GM12878 (cell line): ENCODE measurements around the gene MLPH. TPM values are rescaled to one million over a fixed set of nuclear protein-coding genes. Genes with fewer than 3 reads are reported as not detected.

Experiments used
- ATAC-seq: fragments of 200-7000 bp; cut with Tn5 transposase; 3 replicates; pipeline ENCODE4 v1.9.1; 2020; ENCODE audit warnings: mild to moderate bottlenecking, moderate library complexity
- BruUV-seq: library from RNA; stranded (reverse); fragments of 400-500 nt; replicated peaks from 2 replicates; lab custom pipeline; 2021; lab: Mats Ljungman, UMichigan
- CTCF ChIA-PET: fragments of 300-600 bp; sonication (Branson Sonifier 250); formaldehyde crosslinking; extraction: SDS; loops from one replicate; lab custom pipeline; 2021; ENCODE audit warnings: inconsistent platforms; lab: Yijun Ruan, JAX
- POLR2A ChIA-PET: fragments of 350-600 bp; formaldehyde crosslinking; extraction: SDS; loops from one replicate; lab custom pipeline; 2021; ENCODE audit warnings: inconsistent platforms; lab: Charles Lee
- RAD21 ChIA-PET: fragments of 300-600 bp; sonication (Branson Sonifier 250); formaldehyde crosslinking; loops from one replicate; lab custom pipeline; 2023; ENCODE audit warnings: antibody characterized with exemption; ENCODE audit not compliant: unreplicated experiment; lab: Charles Lee
- SMC1A ChIA-PET: fragments of 300-600 bp; sonication (Branson Sonifier 250); formaldehyde crosslinking; loops from one replicate; lab custom pipeline; 2023; ENCODE audit not compliant: unreplicated experiment, uncharacterized antibody; lab: Charles Lee
- DNase-seq: peaks from one replicate; pipeline ENCODE4 v3.0.0-alpha.2; 2011; ENCODE audit warnings: low read depth, low spot score
- FAIRE-seq: peaks from 3 replicates; lab custom pipeline; 2011; peaks lifted over from hg19 to GRCh38; lab: Jason Lieb, UNC
- H2AFZ ChIP-seq: 2 replicates; pipeline ENCODE4 v1.6.0; 2011; ENCODE audit warnings: low read depth, low read length, control low read depth; ENCODE audit not compliant: control insufficient read depth
- H3K27ac ChIP-seq: 2 replicates; pipeline ENCODE4 v1.5.1; 2011; ENCODE audit warnings: control low read depth; ENCODE audit not compliant: control insufficient read depth, insufficient read depth
- H3K27me3 ChIP-seq, 2 experiments: replicated peaks in 1 of 2; 2 replicates each; pipeline versions ENCODE4 v1.6.0 to v1.6.1; 2011; ENCODE audit warnings: low read length in 1 of 2; ENCODE audit not compliant: control insufficient read depth in 2 of 2, insufficient read depth in 2 of 2
- H3K36me3 ChIP-seq, 2 experiments: 2 replicates each; pipeline ENCODE4 v1.5.1; 2011; ENCODE audit warnings: low read length in 1 of 2; ENCODE audit not compliant: control insufficient read depth in 2 of 2, insufficient read depth in 2 of 2
- H3K4me1 ChIP-seq: 2 replicates; pipeline ENCODE4 v1.6.1; 2011; ENCODE audit warnings: mild to moderate bottlenecking, low read length, moderate library complexity, mixed read lengths; ENCODE audit not compliant: control insufficient read depth, insufficient read depth
- H3K4me2 ChIP-seq: 2 replicates; pipeline ENCODE4 v1.6.0; 2011; ENCODE audit warnings: control low read depth; ENCODE audit not compliant: control insufficient read depth, insufficient read depth
- H3K4me3 ChIP-seq: fragments of 200-600 bp; sonication (generic); 2 replicates; pipeline ENCODE4 v1.5.1; 2016
- H3K79me2 ChIP-seq: 2 replicates; pipeline ENCODE4 v1.6.0; 2011; ENCODE audit warnings: low read length; ENCODE audit not compliant: control insufficient read depth, insufficient read depth
- H3K9ac ChIP-seq: 2 replicates; pipeline ENCODE4 v1.8.0; 2011; ENCODE audit warnings: low read length, control low read depth, mixed read lengths; ENCODE audit not compliant: control insufficient read depth, insufficient read depth
- H3K9me3 ChIP-seq: replicated peaks from 3 replicates; pipeline ENCODE4 v1.5.1; 2011; ENCODE audit warnings: mild to moderate bottlenecking, low read length; ENCODE audit not compliant: control insufficient read depth, insufficient read depth
- H4K20me1 ChIP-seq: 2 replicates; pipeline ENCODE4 v1.6.0; 2011; ENCODE audit not compliant: control insufficient read depth, insufficient read depth
- BCL11A ChIP-seq: IDR thresholded peaks from 2 replicates; pipeline ENCODE4 v1.6.1; 2011; ENCODE audit warnings: low read depth, low read length
- FOS ChIP-seq: IDR thresholded peaks from 3 replicates; pipeline ENCODE4 v1.6.1; 2011; ENCODE audit warnings: borderline replicate concordance; ENCODE audit not compliant: insufficient read length; ENCODE audit errors: extremely low read depth
- KLF5 ChIP-seq: fragments of 450-650 bp; IDR thresholded peaks from 2 replicates; pipeline ENCODE4 v1.6.1; 2014; ENCODE audit warnings: mild to moderate bottlenecking; ENCODE audit not compliant: partially characterized antibody
- NBN ChIP-seq: fragments of 450-650 bp; IDR thresholded peaks from 2 replicates; pipeline ENCODE4 v1.6.1; 2016
- NR2C2 ChIP-seq: IDR thresholded peaks from 2 replicates; pipeline ENCODE4 v1.6.1; 2011; ENCODE audit warnings: borderline replicate concordance, low read depth; ENCODE audit not compliant: control insufficient read depth, insufficient read length
- NRF1 ChIP-seq: conservative IDR thresholded peaks from 2 replicates; pipeline ENCODE4 v1.6.1; 2011; ENCODE audit warnings: mild to moderate bottlenecking, low read depth, low read length, improper control_type of control experiment
- RFX5 ChIP-seq: IDR thresholded peaks from 2 replicates; pipeline ENCODE4 v1.6.1; 2011; ENCODE audit warnings: low read depth, low read length, improper control_type of control experiment
- ZNF217 ChIP-seq: fragments of 450-650 bp; IDR thresholded peaks from 2 replicates; pipeline ENCODE4 v1.6.1; 2017; ENCODE audit warnings: antibody characterized with exemption, mild to moderate bottlenecking
- ZSCAN29 ChIP-seq: fragments of 450-650 bp; IDR thresholded peaks from 2 replicates; pipeline ENCODE4 v1.6.1; 2017; ENCODE audit warnings: mild to moderate bottlenecking, moderate library complexity
- WGBS: methylation state at CpG from one replicate; pipeline ENCODE4 v1.1.6; 2016; ENCODE audit warnings: low lambda C conversion rate; ENCODE audit not compliant: insufficient replicate concordance, insufficient coverage; ENCODE audit errors: missing lambda C conversion rate; 5-methylcytosine and 5-hydroxymethylcytosine counted together
- in situ Hi-C: fragments of 300-500 bp; cut with MboI; formaldehyde crosslinking; loops from 9 replicates; pipeline ENCODE4 v1.14.3; 2018; ENCODE audit warnings: mixed read lengths
- intact Hi-C: fragments of 100-400 bp; cut with micrococcal nuclease; formaldehyde crosslinking; loops from one replicate; pipeline ENCODE4 v1.14.2; 2022; ENCODE audit not compliant: unreplicated experiment
- polyA plus RNA-seq, 11 experiments: library from polyadenylated mRNA; depleted of rRNA in 4 of 11; unstranded in 6 of 11; stranded (reverse) in 5 of 11; fragments of >200 nt; fragmentation: Nextera tagmentation in 4 of 11; fragmentation: Illumina TruSeq in 1 of 11; extraction: Ambion mirVana in 4 of 11; extraction: Trizol in 1 of 11; gene quantifications; 1 replicate in 1 of 11; 2 replicates in 10 of 11; pipeline versions ENCODE4 v1.2.1 to v1.2.3, GENCODE V29; 2011 to 2016; ENCODE audit warnings: inconsistent platforms in 2 of 11, missing spikeins in 2 of 11, low read depth in 1 of 11
- total RNA-seq, 4 experiments: library from RNA; depleted of rRNA in 3 of 4; stranded (reverse); fragments of >200 nt in 3 of 4; fragmentation: Illumina TruSeq in 1 of 4; extraction: Trizol in 1 of 4; gene quantifications; 2 replicates each; pipeline versions ENCODE4 v1.2.1 to v1.2.3, GENCODE V29; 2013 to 2021
- TF ChIP-seq, protein P1 (sequence below): fragments of 450-650 bp; IDR thresholded peaks from 2 replicates; pipeline ENCODE4 v1.6.1; 2014; ENCODE audit warnings: mild to moderate bottlenecking

Gene MLPH
- total and polyA plus RNA-seq, 10 of the 15 experiments (the other 5 are each of a cell fraction or from before 2014, with no cell fraction given), result 0.16 to 0.85 TPM; not detected in 8

DNA sequence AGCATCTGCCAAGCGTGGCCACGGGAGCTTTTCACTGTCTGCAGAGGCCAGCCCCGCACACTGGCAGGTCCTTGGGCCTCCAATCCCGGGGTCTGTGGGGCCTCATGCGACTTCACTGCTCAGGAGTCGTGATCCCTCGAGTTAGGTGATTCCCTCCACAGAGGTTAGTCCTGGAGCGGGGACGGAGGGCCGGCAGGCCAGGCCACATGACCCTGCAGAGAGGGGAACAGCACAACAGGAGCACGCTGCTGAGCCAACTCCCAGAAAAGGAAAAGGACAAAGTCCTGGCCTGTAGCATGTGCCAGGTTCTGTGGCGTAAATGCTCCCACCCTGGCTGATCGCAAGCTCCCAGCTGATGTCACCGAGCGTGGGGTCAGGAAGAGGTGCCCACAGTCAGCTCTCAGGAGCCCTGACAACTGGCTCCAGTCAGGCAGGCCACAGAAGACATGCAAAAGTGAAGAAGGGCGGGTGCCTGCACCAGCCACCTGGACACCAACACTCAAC is 64.1 kb downstream of the MLPH start:
- 41% methylated on average over 16 of the region's 16 CpGs for WGBS
- ChIA-PET POLR2A (interaction anchor here (0.9 kb wide), 1 partner anchor 9 kb away, joined by 4 read pairs; no protein-coding TSS in a partner anchor), RAD21 (no interaction called here), CTCF (interaction anchor here (1.6 kb wide), 1 partner anchor 21 kb away, joined by 6 read pairs; no protein-coding TSS in a partner anchor), SMC1A (interaction anchor here (1.0 to 3.0 kb wide), 3 partner anchors 11 to 21 kb away, joined by 3 to 11 read pairs (median 9); no protein-coding TSS in a partner anchor)
- FAIRE-seq, result no peak
- no peak overlapping the region for H3K4me2 ChIP-seq
- TF ChIP-seq ZNF217 (no peak), ZSCAN29 (no peak), NBN (no peak), RFX5 (no peak), KLF5 (no peak), FOS (no peak), NRF1 (no peak), BCL11A (no peak), NR2C2 (no peak)
- TF ChIP-seq, protein P1, sequence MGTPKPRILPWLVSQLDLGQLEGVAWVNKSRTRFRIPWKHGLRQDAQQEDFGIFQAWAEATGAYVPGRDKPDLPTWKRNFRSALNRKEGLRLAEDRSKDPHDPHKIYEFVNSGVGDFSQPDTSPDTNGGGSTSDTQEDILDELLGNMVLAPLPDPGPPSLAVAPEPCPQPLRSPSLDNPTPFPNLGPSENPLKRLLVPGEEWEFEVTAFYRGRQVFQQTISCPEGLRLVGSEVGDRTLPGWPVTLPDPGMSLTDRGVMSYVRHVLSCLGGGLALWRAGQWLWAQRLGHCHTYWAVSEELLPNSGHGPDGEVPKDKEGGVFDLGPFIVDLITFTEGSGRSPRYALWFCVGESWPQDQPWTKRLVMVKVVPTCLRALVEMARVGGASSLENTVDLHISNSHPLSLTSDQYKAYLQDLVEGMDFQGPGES, result no peak
- no peaks in the 10 kb centered on the region for H3K36me3 ChIP-seq
- no peak overlapping the region for H3K4me3 ChIP-seq
- no peaks in the 10 kb centered on the region for H4K20me1 ChIP-seq
- no TSS peak for BruUV-seq
- peaks cover 0 to 1% of the 10 kb centered on the region in 2 experiments; a peak in 1 of 4 replicates for H3K27me3 ChIP-seq
- no peak for ATAC-seq
- in situ Hi-C loops, result no loop called here
- peaks cover 11% of the 10 kb centered on the region for H3K9me3 ChIP-seq
- H3K27ac ChIP-seq, result no peak overlapping the region
- H2AFZ ChIP-seq, result no peak overlapping the region
- no peak overlapping the region for H3K9ac ChIP-seq
- H3K79me2 ChIP-seq, result no peaks in the 10 kb centered on the region
- intact Hi-C loops, result no loop called here
- DNase-seq, result no peak
- H3K4me1 ChIP-seq, result no peaks in the 10 kb centered on the region
